GM18951 (cell line): ENCODE measurements around the gene PASK.
"Not testable (repeated sequence)": the region's sequence is repeated elsewhere in the genome, so short reads cannot be mapped to it uniquely, and the experiment has no call there.

Experiments
- POLR2A ChIP-seq: IDR thresholded peaks from 4 replicates; pipeline ENCODE4 v1.6.1; 2011; ENCODE audit warnings: mild to moderate bottlenecking; ENCODE audit not compliant: insufficient read length, insufficient read depth; ENCODE audit errors: extremely low read depth
- in situ Hi-C: fragments of 300-500 bp; cut with MboI; formaldehyde crosslinking; loops from one replicate; pipeline ENCODE4 v1.12.0; 2022; ENCODE audit warnings: low sequenced_read_pairs, mixed read lengths, inconsistent platforms; ENCODE audit not compliant: unreplicated experiment

Gene PASK

DNA sequence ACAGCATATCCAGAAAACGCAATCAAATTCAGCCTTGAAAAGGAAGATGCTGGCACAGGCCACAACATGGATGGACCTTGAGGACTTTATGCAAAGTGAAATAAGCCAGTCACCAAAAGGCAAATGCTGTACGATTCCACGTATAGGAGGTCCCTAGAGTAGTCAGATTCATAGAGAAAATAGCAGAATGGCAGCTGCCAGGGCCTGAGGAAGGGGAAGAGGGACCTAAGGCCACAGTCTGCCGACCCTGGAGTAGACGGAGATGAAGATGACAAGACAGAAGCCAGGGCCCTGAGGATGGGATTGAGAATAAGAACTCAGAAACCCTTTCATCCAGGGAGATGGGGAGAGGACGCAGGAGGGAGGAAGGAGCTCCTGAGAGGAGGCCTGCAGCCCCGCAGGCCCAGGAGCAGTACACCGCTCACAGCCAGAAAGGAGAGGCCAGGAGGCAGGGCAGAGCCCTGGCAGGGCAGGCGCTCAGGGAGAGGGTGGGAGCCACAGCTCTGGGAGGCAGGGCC, 39.1 kb downstream of the PASK start:
- in situ Hi-C loops = no loop called here
- TF ChIP-seq POLR2A = no peak

DNA sequence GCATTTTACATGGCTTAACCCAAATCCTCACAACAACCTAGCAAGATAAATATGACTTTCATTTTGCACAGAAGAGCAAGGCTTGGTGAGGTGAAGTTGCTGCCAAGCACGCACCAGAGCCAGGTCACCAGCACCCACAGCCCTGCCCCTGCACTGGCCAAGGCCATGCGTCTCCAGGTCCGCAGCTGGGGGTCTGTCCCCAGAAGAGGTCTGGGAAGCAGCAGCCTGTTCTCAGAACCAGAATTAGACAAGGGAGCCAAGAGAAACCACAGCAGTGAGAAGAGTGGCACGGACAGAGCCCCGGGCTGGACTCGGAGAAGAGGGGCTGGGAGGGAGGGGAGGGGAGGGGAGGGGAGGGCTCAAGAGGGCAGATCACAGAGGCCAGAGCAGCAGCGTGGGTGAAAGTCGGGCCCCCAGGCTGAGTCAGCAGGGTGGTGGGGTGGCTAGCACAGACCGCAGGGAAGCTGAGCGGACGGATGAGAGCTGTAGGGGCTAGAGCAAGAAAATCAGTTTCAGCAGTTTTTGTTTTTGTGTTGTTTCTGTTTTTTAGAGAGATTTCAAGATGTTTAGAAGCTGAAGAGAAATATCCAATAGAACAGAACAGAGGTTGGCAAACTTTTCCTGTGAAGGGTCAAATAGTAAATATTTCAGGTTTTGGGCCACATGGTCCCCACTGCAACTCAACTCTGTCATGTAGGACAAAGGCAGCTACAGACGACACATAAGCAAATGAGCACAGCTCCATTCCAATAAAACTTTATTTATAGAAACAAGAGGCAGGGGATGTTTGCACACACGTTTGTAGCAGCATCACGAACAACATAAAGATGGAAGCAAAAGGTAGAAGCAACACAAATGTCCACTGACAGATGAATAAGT, 39.8 kb downstream of the PASK start:
- no peak for TF ChIP-seq POLR2A
- in situ Hi-C loops = no loop called here

DNA sequence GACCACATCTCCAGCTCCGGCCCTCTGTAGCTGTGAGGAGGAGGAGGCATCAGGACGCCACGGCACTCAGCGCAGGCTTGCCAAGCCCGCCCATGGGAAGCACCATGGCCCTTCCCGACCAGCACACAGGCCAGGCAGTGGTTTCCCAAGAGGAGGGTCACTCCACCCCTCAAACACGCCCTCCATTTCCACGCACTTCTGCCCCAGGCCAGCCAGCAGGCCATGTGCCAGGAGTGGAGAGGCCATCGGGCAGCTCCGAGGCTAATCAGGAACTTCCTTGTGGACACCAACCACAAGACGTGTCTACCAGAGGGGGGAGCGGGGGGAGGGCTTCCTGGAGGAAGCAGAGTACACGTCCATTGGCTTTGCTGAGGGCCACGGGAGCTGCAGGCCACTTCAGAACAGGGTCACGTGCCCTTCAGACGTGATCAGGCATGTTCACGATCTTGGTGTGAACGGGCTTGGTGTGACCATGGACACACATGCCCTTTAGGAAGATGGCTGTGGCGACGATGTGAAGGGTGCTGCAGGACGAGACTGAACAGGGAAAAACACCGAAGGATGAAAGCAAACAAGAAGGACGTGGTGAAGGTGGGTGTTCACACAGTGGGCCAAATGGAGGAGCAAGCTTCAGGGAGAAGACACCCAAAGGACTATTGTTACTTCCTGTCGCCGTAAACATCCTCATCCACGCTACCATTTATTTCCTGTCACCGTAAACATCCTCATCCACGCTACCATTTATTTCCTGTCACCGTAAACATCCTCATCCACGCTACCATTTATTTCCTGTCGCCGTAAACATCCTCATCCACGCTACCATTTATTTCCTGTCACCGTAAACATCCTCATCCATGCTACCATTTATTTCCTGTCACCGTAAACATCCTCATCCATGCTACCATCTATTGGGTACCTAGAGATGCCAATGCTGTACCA, 40.7 kb downstream of the PASK start:
- TF ChIP-seq POLR2A = no peak
- in situ Hi-C loops = no loop called here

DNA sequence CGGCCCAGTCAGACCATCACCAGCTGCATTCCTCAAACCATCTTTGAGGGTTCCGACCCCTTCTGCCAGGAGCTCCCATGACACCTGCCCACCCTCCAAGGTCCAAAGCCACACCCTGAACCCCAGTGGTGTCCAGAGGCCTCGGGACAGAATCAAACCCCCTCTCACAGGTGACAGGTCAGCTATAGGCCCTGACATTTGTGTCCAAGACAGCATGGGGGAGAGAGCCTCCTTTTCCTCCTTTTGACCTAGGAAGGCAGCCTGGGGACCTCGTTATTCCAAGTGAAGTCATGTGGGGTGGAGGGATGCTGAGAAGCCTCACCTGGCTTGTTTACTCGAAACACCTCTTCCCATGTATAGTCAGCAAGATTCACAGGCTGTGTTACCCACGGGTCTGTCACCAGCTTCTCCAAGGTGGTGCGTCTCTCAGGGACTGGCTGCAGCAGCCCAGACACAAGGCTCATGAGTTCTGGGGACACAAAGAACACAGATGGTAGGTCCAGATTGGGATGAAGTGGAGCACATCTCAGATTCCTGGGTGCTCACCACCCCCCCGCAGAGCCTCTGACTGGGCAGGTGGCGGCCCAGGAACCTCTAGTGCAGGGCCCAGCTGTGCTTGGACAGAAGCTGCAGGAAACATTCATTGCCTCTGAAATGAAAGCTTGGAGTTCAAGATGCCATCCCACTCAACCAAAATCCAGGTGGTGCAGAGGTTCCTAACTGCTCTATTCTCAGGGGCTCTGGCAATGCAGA, 42.1 kb downstream of the PASK start:
- TF ChIP-seq POLR2A = no peak

DNA sequence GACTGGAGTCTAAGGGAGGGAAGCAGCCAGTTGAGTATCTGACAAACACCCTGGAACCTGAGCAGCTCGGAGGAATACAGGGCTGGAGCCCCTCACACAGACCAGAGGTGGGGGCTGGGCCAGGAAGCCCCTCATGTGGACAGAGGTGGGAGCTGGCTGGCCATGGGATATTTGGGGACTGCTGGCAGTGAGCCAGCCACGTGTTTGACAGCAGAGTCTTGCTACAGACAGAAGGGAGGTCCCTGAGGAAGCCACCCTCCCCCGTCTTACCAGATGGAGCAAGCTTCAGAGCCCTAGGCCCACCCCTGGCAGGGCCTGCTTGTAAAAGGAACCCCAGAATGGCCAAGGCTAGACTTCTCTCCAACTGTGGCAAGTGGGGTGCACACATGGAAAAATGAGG, 43.6 kb downstream of the PASK start:
- in situ Hi-C loops = no loop called here
- no peak for TF ChIP-seq POLR2A

More for the DNA sequence above, 42.1 kb downstream of the PASK start:
- in situ Hi-C loops = no loop called here

DNA sequence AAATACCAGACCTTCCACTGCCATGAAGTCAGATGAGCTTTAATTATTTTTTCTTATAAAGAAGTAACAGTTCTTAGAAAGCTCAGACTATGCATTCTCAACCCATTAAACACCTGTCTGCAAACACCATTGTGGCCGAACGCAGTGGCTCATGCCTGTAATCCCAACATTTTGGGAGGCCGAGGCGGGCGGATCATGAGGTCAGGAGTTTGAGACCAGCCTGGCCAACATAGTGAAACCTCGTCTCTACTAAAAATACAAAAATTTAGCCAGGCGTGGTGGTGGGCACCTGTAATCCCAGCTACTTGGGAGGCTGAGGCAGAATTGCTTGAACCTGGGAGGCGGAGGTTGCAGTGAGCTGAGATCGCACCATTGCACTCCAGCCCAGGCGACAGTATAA, 44.7 kb downstream of the PASK start:
- in situ Hi-C loops = not testable (repeated sequence)

DNA sequence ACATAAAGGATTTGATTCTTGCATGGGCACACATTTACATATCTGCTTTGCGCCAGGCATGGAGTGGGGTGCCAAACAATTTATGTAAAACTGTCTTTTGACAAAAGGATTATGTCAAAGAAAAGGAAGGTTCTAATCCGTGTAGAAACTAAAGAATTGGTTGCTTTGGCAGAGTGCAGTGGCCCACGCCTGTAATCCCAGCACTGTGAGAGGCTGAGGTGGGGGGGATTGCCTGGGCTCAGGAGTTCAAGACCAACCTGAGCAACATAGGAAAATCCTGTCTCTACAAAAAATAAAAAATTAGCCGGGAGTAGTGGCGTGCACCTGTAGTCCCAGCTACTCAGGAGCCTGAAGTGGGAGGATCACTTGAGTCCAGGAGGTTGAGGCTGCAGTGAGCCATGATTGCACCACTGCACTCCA, 46.1 kb downstream of the PASK start:
- in situ Hi-C loops = no loop called here
- TF ChIP-seq POLR2A = no peak

DNA sequence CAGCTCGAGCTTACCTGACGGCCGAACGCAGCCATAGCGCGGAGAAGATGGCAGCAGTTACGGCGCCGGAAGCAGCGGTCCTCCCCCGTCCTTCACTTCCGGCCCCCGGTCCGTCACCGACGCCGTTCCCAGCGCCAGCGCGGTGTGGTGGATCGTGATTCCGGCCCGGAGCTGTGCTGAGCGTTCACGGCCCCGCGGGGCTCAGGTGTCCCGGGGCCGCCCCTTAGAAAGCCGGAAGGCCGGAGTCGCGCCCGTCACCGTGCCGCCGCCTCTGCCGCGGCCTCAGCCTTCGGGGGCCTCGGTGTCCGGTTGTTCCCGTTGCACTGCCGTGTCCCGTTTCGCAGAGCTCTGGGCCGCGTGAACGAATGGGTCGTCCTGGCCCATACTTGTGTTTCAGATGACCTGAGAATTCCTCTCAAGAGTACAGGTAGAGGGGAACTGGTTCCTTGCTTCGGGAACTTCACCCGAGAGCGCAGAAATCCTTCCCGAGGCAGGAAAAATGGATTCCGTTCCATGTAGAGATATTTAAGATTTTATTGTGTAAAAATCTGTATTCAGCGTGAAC, 47.0 kb downstream of the PASK start, which contains the start of gene MTERF4:
Gene MTERF4 (minus strand): TSS at position 49 of the 565 bp plus-strand sequence. CDS start 14 bp downstream, at position 35.
- in situ Hi-C loops = no loop called here
- peak; percentile 87 for TF ChIP-seq POLR2A

DNA sequence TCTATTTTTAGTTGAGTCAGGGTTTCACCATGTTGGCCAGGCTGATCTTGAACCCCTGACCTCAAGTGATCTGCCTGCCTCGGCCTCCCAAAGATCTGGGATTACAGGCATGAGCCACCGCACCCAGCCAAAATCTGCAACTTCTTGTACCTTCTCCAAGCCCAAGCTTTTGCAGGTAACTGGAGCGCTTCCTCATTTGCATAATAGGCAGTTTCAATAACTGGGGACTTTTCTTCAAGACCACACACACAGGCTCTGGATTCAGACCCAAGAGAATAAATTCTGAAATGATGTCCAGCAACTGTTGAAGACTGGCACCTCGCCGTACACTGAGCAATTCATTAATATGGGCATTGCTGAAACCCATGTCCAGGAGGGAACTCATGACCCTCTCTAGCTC, 50.0 kb downstream of the PASK start:
- TF ChIP-seq POLR2A = no peak
- in situ Hi-C loops = no loop called here

DNA sequence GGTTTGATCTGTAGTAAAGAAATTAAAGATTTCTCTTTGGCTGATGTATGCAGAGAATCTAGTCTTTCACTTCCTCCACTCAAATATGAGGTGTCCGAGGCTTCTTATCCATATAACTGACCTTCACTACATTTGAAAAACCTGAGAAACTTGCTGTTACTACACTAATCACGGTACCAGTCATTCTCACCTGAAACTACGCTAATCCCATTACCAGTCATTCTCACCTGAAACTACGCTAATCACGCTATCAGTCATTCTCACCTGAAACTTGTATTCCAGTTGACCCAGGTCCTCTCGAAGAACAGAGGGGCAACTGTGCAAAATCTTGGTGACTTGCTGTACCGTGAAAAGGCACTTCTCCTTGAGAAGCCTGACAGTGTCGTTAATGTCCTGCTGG, 52.3 kb downstream of the PASK start:
- in situ Hi-C loops = no loop called here
- no peak for TF ChIP-seq POLR2A

DNA sequence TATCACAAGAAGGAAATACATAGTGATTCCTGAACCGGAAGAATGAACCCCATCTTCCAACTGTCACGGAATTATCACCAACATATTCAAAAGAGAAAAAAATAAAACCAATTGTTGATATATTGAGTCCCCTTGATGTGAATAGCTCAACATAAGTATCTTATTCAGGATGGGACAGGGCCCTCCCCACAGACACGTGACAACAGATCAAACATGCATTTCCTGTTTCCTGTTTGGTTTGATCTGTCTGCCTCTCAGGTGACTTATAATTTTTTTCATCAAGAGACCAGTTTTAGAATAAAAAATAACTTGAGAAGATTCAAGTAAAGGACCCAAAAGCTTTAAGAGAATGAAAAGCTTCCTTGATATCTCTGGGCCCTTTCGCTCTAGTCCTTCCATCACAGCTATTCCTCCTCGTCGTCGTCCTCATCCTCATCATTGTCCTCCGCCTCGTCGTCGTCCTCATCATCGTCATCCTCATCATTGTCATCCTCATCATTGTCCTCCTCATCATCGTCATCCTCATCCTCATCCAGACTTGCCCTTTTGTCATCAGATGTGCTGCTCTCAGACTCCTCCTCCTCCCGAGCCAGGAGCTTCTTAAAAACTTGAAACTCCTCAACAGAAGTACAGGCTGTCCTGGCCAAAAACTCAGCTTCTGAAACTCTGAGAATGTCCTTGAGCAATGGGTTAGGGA, 53.5 kb downstream of the PASK start:
- no peak for TF ChIP-seq POLR2A

DNA sequence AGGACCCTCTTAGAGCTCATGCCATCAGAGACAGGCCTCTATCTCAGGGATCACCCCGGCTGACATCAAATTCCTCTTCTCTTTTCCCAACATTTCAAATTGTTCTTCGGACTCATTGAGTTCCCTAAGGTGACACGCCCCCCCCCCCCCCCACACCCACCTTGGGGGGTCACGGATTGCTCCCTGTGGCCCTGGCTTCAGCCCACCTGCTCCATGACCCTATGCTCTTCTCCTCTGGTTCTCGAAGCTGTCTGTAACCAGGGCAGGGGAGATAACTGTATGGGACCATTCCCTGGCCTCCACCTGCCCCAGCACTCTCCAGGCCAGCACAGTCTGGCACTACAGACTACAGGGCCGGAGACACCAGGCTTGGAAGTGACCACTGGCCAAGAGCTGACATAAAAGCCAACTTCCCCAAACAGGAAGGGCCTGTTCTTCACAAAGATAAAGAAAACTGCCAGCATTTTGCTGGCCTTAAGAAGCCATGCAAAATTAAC, 54.3 kb downstream of the PASK start:
- in situ Hi-C loops = no loop called here
- no peak for TF ChIP-seq POLR2A

More for the DNA sequence above, 53.5 kb downstream of the PASK start:
- in situ Hi-C loops = no loop called here
